Esophagus muscularis mucosa (tissue), 4 donors: ENCODE data around the gene BMPR1B. TPM values are rescaled to one million over a fixed set of nuclear protein-coding genes. Genes with fewer than 3 reads are reported as not detected.

Experiments
- DNase-seq: peaks from one replicate; pipeline ENCODE4 v3.0.0-alpha.2; 2017; ENCODE audit errors: extremely low spot score
- H3K27ac ChIP-seq, 4 donors: fragments of 200-600 bp; sonication (generic); replicated peaks in 1 of 4; 1 replicate in 3 of 4; 2 replicates in 1 of 4; pipeline ENCODE4 v1.5.1; 2016 to 2019; ENCODE audit warnings: mild to moderate bottlenecking in 1 of 4
- H3K27me3 ChIP-seq, 4 donors: fragments of 200-600 bp; sonication (generic); one replicate each; pipeline versions ENCODE4 v1.5.1 to v1.6.0; 2016 to 2019
- H3K36me3 ChIP-seq, 4 donors: fragments of 200-600 bp; sonication (generic); one replicate each; pipeline ENCODE4 v1.5.1; 2016 to 2019
- H3K4me1 ChIP-seq, 4 donors: fragments of 200-600 bp; sonication (generic); one replicate each; pipeline ENCODE4 v1.5.1; 2016 to 2019
- H3K4me3 ChIP-seq, 4 donors: fragments of 200-600 bp; sonication (generic); 1 replicate in 2 of 4; 2 replicates in 2 of 4; pipeline ENCODE4 v1.5.1; 2016 to 2019; ENCODE audit warnings: mild to moderate bottlenecking in 4 of 4, moderate library complexity in 1 of 4
- H3K9me3 ChIP-seq, 4 donors: fragments of 200-600 bp; sonication (generic); 1 replicate in 3 of 4; 2 replicates in 1 of 4; pipeline ENCODE4 v1.5.1; 2016 to 2019
- EP300 ChIP-seq: sonication (generic); formaldehyde crosslinking; IDR thresholded peaks from one replicate; pipeline ENCODE4 v1.6.1; 2017; ENCODE audit warnings: antibody characterized with exemption
- POLR2A ChIP-seq: fragments of 450-650 bp; IDR thresholded peaks from one replicate; pipeline ENCODE4 v1.6.1; 2017; ENCODE audit warnings: antibody characterized with exemption, moderate library complexity, mild to moderate bottlenecking, low read depth
- POLR2AphosphoS5 ChIP-seq, 2 donors: sonication (generic); formaldehyde crosslinking; IDR thresholded peaks; one replicate each; pipeline ENCODE4 v1.6.1; 2017; ENCODE audit warnings: antibody characterized with exemption in 2 of 2
- WGBS: methylation state at CpG from one replicate; pipeline ENCODE4 v1.1.5; 2018; 5-methylcytosine and 5-hydroxymethylcytosine counted together
- intact Hi-C: fragments of 100-400 bp; cut with DNase I; formaldehyde crosslinking; loops from one replicate; pipeline ENCODE4 v1.15.1; 2023
- total RNA-seq, 4 donors: library from RNA; depleted of rRNA; stranded (reverse); fragments of >200 nt; gene quantifications; one replicate each; pipeline versions ENCODE4 v1.1.0 to v1.2.1, GENCODE V29; 2016
- TF ChIP-seq, protein P1 (sequence below), 3 experiments: fragments of 200-600 bp in 2 of 3; fragments of 450-650 bp in 1 of 3; sonication (generic) in 2 of 3; IDR thresholded peaks; one replicate each; pipeline ENCODE4 v1.5.1; 2017 to 2019; ENCODE audit warnings: antibody characterized with exemption in 3 of 3, mild to moderate bottlenecking in 2 of 3, moderate library complexity in 1 of 3

Gene BMPR1B
- total RNA-seq, 4 donors from 2014 or later: 11.3 to 22.0 (median 17.6) TPM

DNA sequence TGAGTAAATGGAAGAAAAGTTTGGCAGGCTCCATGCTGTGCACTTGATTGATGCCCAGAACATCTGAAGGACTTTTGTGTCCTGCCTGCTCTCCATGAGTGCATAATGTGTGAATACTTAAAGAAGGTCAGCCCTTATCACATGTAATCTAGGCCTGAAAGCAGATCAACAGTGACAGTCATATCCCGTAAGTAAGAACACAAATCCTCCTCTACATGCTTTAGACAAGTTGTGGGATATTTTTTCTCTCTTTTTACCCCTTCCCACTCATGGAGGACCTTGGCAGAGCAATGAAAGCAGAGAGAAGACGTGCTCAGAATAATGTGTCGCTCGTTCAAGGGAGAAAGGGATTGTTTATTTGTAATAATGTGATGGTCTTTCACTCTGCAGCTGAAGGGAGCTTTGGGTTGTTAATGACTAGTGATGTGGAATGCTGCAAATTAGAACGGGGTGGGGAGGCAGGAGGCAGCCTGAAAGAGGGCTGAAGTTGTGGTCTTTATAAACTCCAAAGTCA lies 286.6 kb downstream of the BMPR1B start:
- no peaks in the 10 kb centered on the region for H3K27me3 ChIP-seq
- 57% methylated on average over 5 of the region's 5 CpGs for WGBS

DNA sequence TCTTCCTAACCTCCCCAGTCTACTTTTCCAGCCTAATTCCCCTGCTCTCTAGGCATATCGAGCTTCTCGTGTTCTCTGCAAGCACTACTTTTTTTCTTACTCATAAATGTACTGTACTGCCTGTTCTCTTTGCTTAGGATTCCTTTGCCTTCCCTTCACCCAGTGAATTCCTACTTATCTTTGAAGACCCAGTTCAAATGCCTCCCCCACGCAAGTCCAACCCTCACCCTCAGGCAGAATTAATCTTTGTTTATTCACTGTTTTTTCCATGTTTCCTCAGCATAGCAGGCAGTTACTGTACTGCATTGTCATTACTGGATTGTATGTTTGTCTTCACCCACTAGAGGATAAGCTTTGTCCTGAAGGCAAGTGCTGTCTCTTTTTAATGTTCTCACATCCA lies 287.7 kb downstream of the BMPR1B start:
- no peak for DNase-seq
- H3K4me1 ChIP-seq: peaks cover 0 to 24% (median 15%) of the 10 kb centered on the region in 4 donors
- H3K27me3 ChIP-seq: no peaks in the 10 kb centered on the region
- H3K9me3 ChIP-seq: no peaks in the 10 kb centered on the region
- H3K4me3 ChIP-seq: no peak overlapping the region
- 70% methylated on average over 3 of the region's 3 CpGs for WGBS
- H3K27ac ChIP-seq: no peak overlapping the region
- TF ChIP-seq POLR2AphosphoS5 (IDR thresholded peaks at IDR 0.05) (no peak), EP300 (no peak), POLR2A (no peak)
- TF ChIP-seq, protein P1, sequence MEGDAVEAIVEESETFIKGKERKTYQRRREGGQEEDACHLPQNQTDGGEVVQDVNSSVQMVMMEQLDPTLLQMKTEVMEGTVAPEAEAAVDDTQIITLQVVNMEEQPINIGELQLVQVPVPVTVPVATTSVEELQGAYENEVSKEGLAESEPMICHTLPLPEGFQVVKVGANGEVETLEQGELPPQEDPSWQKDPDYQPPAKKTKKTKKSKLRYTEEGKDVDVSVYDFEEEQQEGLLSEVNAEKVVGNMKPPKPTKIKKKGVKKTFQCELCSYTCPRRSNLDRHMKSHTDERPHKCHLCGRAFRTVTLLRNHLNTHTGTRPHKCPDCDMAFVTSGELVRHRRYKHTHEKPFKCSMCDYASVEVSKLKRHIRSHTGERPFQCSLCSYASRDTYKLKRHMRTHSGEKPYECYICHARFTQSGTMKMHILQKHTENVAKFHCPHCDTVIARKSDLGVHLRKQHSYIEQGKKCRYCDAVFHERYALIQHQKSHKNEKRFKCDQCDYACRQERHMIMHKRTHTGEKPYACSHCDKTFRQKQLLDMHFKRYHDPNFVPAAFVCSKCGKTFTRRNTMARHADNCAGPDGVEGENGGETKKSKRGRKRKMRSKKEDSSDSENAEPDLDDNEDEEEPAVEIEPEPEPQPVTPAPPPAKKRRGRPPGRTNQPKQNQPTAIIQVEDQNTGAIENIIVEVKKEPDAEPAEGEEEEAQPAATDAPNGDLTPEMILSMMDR (IDR thresholded peaks at IDR 0.05): no peak
- no peaks in the 10 kb centered on the region for H3K36me3 ChIP-seq
- intact Hi-C loops: no loop called here

More for the DNA sequence above, 286.6 kb downstream of the BMPR1B start:
- TF ChIP-seq EP300: no peak
- TF ChIP-seq POLR2A: no peak
- no peak for TF ChIP-seq POLR2AphosphoS5 (IDR thresholded peaks at IDR 0.05)
- TF ChIP-seq, protein P1 (IDR thresholded peaks at IDR 0.05): no peak
- Histone ChIP-seq H3K27ac (no peak overlapping the region), H3K36me3 (no peaks in the 10 kb centered on the region), H3K9me3 (no peaks in the 10 kb centered on the region), H3K4me3 (no peak overlapping the region), H3K4me1 (peaks cover 0 to 16% (median 5%) of the 10 kb centered on the region in 4 donors)
- no peak for DNase-seq
- intact Hi-C loops: no loop called here

DNA sequence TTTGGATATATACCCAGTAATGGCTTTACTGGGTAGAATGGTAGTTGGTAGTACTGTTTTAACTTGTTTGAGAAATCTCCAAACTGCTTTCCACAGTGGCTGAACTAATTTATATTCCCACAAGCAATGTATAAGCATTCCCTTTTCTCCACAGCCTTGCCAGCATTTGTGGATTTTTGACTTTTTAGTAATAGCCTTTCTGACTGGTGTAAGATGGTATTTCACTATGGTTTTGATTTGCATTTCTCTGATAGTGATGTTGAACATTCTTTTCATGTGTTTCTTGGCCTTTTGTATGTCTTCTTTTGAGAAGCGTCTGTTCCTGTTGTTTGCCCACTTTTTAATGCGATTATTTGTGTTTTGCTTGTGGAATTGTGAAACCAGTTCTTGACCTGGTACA lies 290.5 kb downstream of the BMPR1B start:
- no peak overlapping the region for H3K27ac ChIP-seq
- intact Hi-C loops: no loop called here
- no peak for DNase-seq
- WGBS: 98% methylated on average over 2 of the region's 2 CpGs
- H3K4me1 ChIP-seq: peaks cover 0 to 33% (median 17%) of the 10 kb centered on the region in 4 donors
- TF ChIP-seq POLR2AphosphoS5 (IDR thresholded peaks at IDR 0.05) (no peak), POLR2A (no peak), EP300 (no peak)
- TF ChIP-seq, protein P1 (IDR thresholded peaks at IDR 0.05): no peak
- no peak overlapping the region for H3K4me3 ChIP-seq
- H3K27me3 ChIP-seq: no peaks in the 10 kb centered on the region
- H3K9me3 ChIP-seq: no peaks in the 10 kb centered on the region
- H3K36me3 ChIP-seq: no peaks in the 10 kb centered on the region

DNA sequence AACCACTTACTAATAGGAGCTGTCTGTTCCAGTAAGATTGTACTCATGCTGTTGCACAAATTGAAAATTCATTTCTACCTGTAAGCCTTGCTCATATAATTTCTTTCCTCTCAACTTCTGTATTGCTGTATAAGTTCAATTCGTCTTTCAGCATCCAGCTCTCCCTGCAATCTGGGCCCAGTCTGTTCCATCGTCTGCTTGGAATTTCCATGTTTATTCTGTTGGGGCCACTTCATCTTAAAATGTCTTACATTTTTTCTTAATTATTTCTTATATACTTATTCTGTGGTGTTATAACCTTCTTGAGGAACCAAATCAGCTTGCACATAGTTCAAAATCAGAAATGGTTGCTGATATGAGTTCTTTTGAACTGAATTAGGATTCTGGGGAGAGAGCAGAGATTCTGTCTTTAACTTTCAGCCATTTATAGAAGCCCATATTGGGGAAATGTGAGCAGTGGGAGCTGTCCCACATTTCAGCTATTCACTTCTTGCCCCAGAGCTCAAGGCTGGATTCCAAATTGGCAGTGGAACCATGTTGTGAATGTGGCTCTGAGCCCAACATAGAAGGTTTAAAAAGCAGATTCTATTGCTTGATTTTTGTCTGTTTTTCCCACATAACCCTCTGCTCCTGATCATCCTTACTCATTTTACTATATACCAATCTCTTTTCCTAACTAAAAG lies 291.9 kb downstream of the BMPR1B start:
- no peaks in the 10 kb centered on the region for H3K9me3 ChIP-seq
- no peak overlapping the region for H3K27ac ChIP-seq
- no peak overlapping the region for H3K4me3 ChIP-seq
- TF ChIP-seq POLR2AphosphoS5 (IDR thresholded peaks at IDR 0.05) (no peak), POLR2A (no peak), EP300 (no peak)
- TF ChIP-seq, protein P1 (IDR thresholded peaks at IDR 0.05): no peak
- H3K27me3 ChIP-seq: no peaks in the 10 kb centered on the region
- intact Hi-C loops: no loop called here
- WGBS: 61% methylated on average over 2 of the region's 2 CpGs
- no peaks in the 10 kb centered on the region for H3K36me3 ChIP-seq
- peaks cover 0 to 33% (median 14%) of the 10 kb centered on the region in 4 donors for H3K4me1 ChIP-seq
- DNase-seq: no peak
